Measurements from ENCODE around the gene TPPP.

TPPP gene

GRCh38 chr5:624951-625230, 68.3 kb downstream of the TPPP start:
- Histone ChIP-seq H3K4me1 (ENCODE audit: control insufficient read depth, insufficient read depth, low read length) (no peaks in the 10 kb centered on the region), H3K36me3 (ENCODE audit: control insufficient read depth, insufficient read depth, low read length, severe bottlenecking) (peaks cover 10% of the 10 kb centered on the region), H3K9me3 (ENCODE audit: control insufficient read depth, low read length) (no peaks in the 10 kb centered on the region), H3K27me3 (replicated peaks; ENCODE audit: control insufficient read depth, insufficient read depth, low read length) (no peaks in the 10 kb centered on the region), H3K4me3 (ENCODE audit: low read length) (no peak overlapping the region), H3K9ac (ENCODE audit: low read length) (no peak overlapping the region)
- no peak for DNase-seq (ENCODE audit: low read depth)

GRCh38 chr5:624118-624950, 68.8 kb downstream of the TPPP start:
- Histone ChIP-seq H3K4me1 (ENCODE audit: control insufficient read depth, insufficient read depth, low read length) (no peaks in the 10 kb centered on the region), H3K9ac (ENCODE audit: low read length) (no peak overlapping the region), H3K9me3 (ENCODE audit: control insufficient read depth, low read length) (no peaks in the 10 kb centered on the region), H3K36me3 (ENCODE audit: control insufficient read depth, insufficient read depth, low read length, severe bottlenecking) (peaks cover 14% of the 10 kb centered on the region), H3K27me3 (replicated peaks; ENCODE audit: control insufficient read depth, insufficient read depth, low read length) (no peaks in the 10 kb centered on the region), H3K4me3 (ENCODE audit: low read length) (no peak overlapping the region)
- DNase-seq (ENCODE audit: low read depth): no peak

- Histone ChIP-seq H3K9ac (ENCODE audit: low read length) (no peak overlapping the region), H3K9me3 (ENCODE audit: control insufficient read depth, low read length) (no peaks in the 10 kb centered on the region), H3K4me3 (ENCODE audit: low read length) (no peak overlapping the region), H3K36me3 (ENCODE audit: control insufficient read depth, insufficient read depth, low read length, severe bottlenecking) (peaks cover 14% of the 10 kb centered on the region), H3K4me1 (ENCODE audit: control insufficient read depth, insufficient read depth, low read length) (no peaks in the 10 kb centered on the region), H3K27me3 (replicated peaks; ENCODE audit: control insufficient read depth, insufficient read depth, low read length) (no peaks in the 10 kb centered on the region)
- no peak for DNase-seq (ENCODE audit: low read depth)
These were observed 69.6 kb downstream of the TPPP start for GRCh38 chr5:623531-623930.

GRCh38 chr5:622946-623522, 70.1 kb downstream of the TPPP start:
- Histone ChIP-seq H3K27me3 (replicated peaks; ENCODE audit: control insufficient read depth, insufficient read depth, low read length) (no peaks in the 10 kb centered on the region), H3K9ac (ENCODE audit: low read length) (no peak overlapping the region), H3K36me3 (ENCODE audit: control insufficient read depth, insufficient read depth, low read length, severe bottlenecking) (peaks cover 13% of the 10 kb centered on the region), H3K4me3 (ENCODE audit: low read length) (no peak overlapping the region), H3K9me3 (ENCODE audit: control insufficient read depth, low read length) (no peaks in the 10 kb centered on the region), H3K4me1 (ENCODE audit: control insufficient read depth, insufficient read depth, low read length) (no peaks in the 10 kb centered on the region)
- DNase-seq (ENCODE audit: low read depth): no peak

- H3K9ac ChIP-seq (ENCODE audit: low read length): no peak overlapping the region
- H3K27me3 ChIP-seq (replicated peaks; ENCODE audit: control insufficient read depth, insufficient read depth, low read length): no peaks in the 10 kb centered on the region
- H3K36me3 ChIP-seq (ENCODE audit: control insufficient read depth, insufficient read depth, low read length, severe bottlenecking): peaks cover 10% of the 10 kb centered on the region
- H3K4me1 ChIP-seq (ENCODE audit: control insufficient read depth, insufficient read depth, low read length): no peaks in the 10 kb centered on the region
- H3K4me3 ChIP-seq (ENCODE audit: low read length): no peak overlapping the region
- H3K9me3 ChIP-seq (ENCODE audit: control insufficient read depth, low read length): no peaks in the 10 kb centered on the region
- no peak for DNase-seq (ENCODE audit: low read depth)
These were observed 70.8 kb downstream of the TPPP start for GRCh38 chr5:622359-622758.

- Histone ChIP-seq H3K27me3 (replicated peaks; ENCODE audit: control insufficient read depth, insufficient read depth, low read length) (no peaks in the 10 kb centered on the region), H3K9me3 (ENCODE audit: control insufficient read depth, low read length) (no peaks in the 10 kb centered on the region), H3K4me3 (ENCODE audit: low read length) (no peak overlapping the region), H3K36me3 (ENCODE audit: control insufficient read depth, insufficient read depth, low read length, severe bottlenecking) (peaks cover 10% of the 10 kb centered on the region), H3K4me1 (ENCODE audit: control insufficient read depth, insufficient read depth, low read length) (no peaks in the 10 kb centered on the region), H3K9ac (ENCODE audit: low read length) (no peak overlapping the region)
- no peak for DNase-seq (ENCODE audit: low read depth)
These were observed 71.8 kb downstream of the TPPP start for GRCh38 chr5:621341-621761.

GRCh38 chr5:620586-621180, 72.5 kb downstream of the TPPP start:
- DNase-seq (ENCODE audit: low read depth): no peak
- H3K9ac ChIP-seq (ENCODE audit: low read length): no peak overlapping the region
- H3K4me3 ChIP-seq (ENCODE audit: low read length): no peak overlapping the region
- H3K4me1 ChIP-seq (ENCODE audit: control insufficient read depth, insufficient read depth, low read length): no peaks in the 10 kb centered on the region
- no peaks in the 10 kb centered on the region for H3K27me3 ChIP-seq (replicated peaks; ENCODE audit: control insufficient read depth, insufficient read depth, low read length)
- peaks cover 10% of the 10 kb centered on the region for H3K36me3 ChIP-seq (ENCODE audit: control insufficient read depth, insufficient read depth, low read length, severe bottlenecking)
- no peaks in the 10 kb centered on the region for H3K9me3 ChIP-seq (ENCODE audit: control insufficient read depth, low read length)

- H3K36me3 ChIP-seq (ENCODE audit: control insufficient read depth, insufficient read depth, low read length, severe bottlenecking): peaks cover 10% of the 10 kb centered on the region
- H3K27me3 ChIP-seq (replicated peaks; ENCODE audit: control insufficient read depth, insufficient read depth, low read length): no peaks in the 10 kb centered on the region
- no peak overlapping the region for H3K4me3 ChIP-seq (ENCODE audit: low read length)
- no peak overlapping the region for H3K9ac ChIP-seq (ENCODE audit: low read length)
- no peak for DNase-seq (ENCODE audit: low read depth)
- H3K9me3 ChIP-seq (ENCODE audit: control insufficient read depth, low read length): no peaks in the 10 kb centered on the region
- no peaks in the 10 kb centered on the region for H3K4me1 ChIP-seq (ENCODE audit: control insufficient read depth, insufficient read depth, low read length)
These were observed 73.0 kb downstream of the TPPP start for GRCh38 chr5:620152-620551.

GRCh38 chr5:619444-619843, 73.7 kb downstream of the TPPP start:
- H3K9ac ChIP-seq (ENCODE audit: low read length): no peak overlapping the region
- no peak overlapping the region for H3K4me3 ChIP-seq (ENCODE audit: low read length)
- no peaks in the 10 kb centered on the region for H3K4me1 ChIP-seq (ENCODE audit: control insufficient read depth, insufficient read depth, low read length)
- H3K36me3 ChIP-seq (ENCODE audit: control insufficient read depth, insufficient read depth, low read length, severe bottlenecking): peaks cover 10% of the 10 kb centered on the region
- DNase-seq (ENCODE audit: low read depth): no peak
- no peaks in the 10 kb centered on the region for H3K27me3 ChIP-seq (replicated peaks; ENCODE audit: control insufficient read depth, insufficient read depth, low read length)
- H3K9me3 ChIP-seq (ENCODE audit: control insufficient read depth, low read length): no peaks in the 10 kb centered on the region

- Histone ChIP-seq H3K4me1 (ENCODE audit: control insufficient read depth, insufficient read depth, low read length) (no peaks in the 10 kb centered on the region), H3K36me3 (ENCODE audit: control insufficient read depth, insufficient read depth, low read length, severe bottlenecking) (peaks cover 10% of the 10 kb centered on the region), H3K4me3 (ENCODE audit: low read length) (no peak overlapping the region), H3K27me3 (replicated peaks; ENCODE audit: control insufficient read depth, insufficient read depth, low read length) (no peaks in the 10 kb centered on the region), H3K9me3 (ENCODE audit: control insufficient read depth, low read length) (no peaks in the 10 kb centered on the region), H3K9ac (ENCODE audit: low read length) (no peak overlapping the region)
- DNase-seq (ENCODE audit: low read depth): no peak
These were observed 74.7 kb downstream of the TPPP start for GRCh38 chr5:618450-618849.

- H3K27me3 ChIP-seq (replicated peaks; ENCODE audit: control insufficient read depth, insufficient read depth, low read length): no peaks in the 10 kb centered on the region
- H3K9me3 ChIP-seq (ENCODE audit: control insufficient read depth, low read length): no peaks in the 10 kb centered on the region
- H3K36me3 ChIP-seq (ENCODE audit: control insufficient read depth, insufficient read depth, low read length, severe bottlenecking): peaks cover 10% of the 10 kb centered on the region
- no peak overlapping the region for H3K9ac ChIP-seq (ENCODE audit: low read length)
- H3K4me1 ChIP-seq (ENCODE audit: control insufficient read depth, insufficient read depth, low read length): peaks cover under 1% of the 10 kb centered on the region
- DNase-seq (ENCODE audit: low read depth): no peak
- H3K4me3 ChIP-seq (ENCODE audit: low read length): no peak overlapping the region
These were observed 75.3 kb downstream of the TPPP start for GRCh38 chr5:617896-618295.
